GM18511 (cell line): ENCODE results near the gene CSTF2.

Source experiments
- ATAC-seq: cut with Tn5 transposase; IDR thresholded peaks from one replicate; pipeline ENCODE4 v1.9.1; 2021; ENCODE audit warnings: mild to moderate bottlenecking, moderate library complexity; ENCODE audit not compliant: unreplicated experiment

CSTF2 gene

GRCh38 chrX:100870527-100870926 lies 50.3 kb downstream of the CSTF2 start:
- ATAC-seq, result no peak

DNA sequence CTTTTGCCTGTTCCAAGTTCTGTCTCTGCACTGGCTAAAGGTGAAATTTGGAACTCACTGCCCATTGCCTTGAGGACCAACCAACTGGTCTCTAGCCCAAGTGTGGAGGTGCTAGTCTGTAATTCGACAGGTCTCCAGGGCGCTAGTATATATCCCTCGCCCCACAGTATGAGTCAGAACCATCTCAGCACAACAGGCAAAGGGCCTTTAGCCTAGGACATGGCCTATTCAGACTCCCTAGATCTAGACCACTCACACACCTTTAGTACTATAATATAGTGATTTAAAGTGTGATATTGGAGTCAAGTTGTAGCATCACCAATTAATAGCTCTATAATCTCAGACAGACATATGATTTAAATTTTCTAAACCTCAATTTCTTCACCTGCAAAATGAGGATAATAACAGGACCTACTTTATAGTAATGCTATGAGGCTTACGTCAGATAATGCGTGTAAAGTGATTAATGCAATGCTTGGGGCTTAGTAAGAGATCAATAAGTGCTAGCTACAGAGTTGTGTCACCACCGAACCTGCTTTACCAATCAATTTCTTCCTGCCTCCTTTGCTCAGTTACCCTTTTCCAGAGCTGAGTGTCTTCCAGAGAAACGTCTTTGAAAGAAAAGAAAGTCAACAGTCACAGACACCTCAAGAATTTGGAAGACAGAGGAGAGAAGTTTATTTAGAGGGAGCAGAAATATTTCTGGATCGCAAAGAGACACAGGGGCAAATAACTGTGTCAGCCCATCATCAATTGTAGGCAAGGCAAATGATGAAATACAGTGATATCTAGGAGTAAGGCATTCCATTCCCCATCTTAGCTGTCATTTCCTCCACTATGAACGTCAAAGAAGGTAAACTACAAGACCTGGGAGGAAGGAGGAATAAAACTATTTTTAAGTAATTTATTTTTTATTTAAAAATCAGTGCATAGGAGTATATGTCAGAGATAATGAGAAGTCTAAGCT lies 51.7 kb downstream of the CSTF2 start:
- ATAC-seq, result no peak

- ATAC-seq, result no peak
Measured at GRCh38 chrX:100874325-100874724, 54.1 kb downstream of the CSTF2 start, which contains the start of gene NOX1. Gene NOX1, minus strand, starts transcription at chrX:100874359. Its CDS starts 220 bp downstream, at chrX:100874139.

GRCh38 chrX:100880368-100880767 lies 60.2 kb downstream of the CSTF2 start:
- no peak for ATAC-seq

DNA sequence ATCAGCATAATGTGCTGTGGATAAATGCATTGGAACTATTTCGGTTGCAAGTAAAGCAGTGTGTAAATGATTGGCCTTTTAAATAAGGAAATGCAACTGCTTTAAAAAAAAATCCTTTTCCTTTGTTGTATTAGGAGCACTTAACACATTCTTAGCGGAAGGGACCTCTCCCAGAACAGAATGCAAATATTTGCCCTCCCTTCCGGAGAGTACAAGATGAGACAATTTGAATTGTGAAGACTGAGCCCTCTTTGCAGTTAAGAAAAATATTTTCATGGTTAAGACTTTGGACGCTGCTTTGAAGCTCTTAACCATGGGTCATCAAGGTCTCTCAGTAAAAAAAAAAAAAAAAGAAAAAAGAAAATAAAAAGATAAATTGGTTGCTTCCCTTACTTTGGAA lies 63.5 kb downstream of the CSTF2 start:
- ATAC-seq, result no peak
